NCI-H1436 treated with DMSO at 0.1 percent for 48 hours (cell line): Measurements from ENCODE around the gene COPS2.

Source experiments
- DNase-seq: peaks from one replicate; lab custom pipeline; 2025; lab: John Stamatoyannopoulos, UW

COPS2 gene

GRCh38 chr15:49155834-49156627 lies 632 bp upstream of the COPS2 start:
- no peak for DNase-seq

- DNase-seq, result no peak
Observed at GRCh38 chr15:49154799-49155109, 645 bp downstream of the COPS2 start.

- DNase-seq, result no peak
Observed at GRCh38 chr15:49154359-49154758, 1.0 kb downstream of the COPS2 start.

- no peak for DNase-seq
Observed at GRCh38 chr15:49152552-49153312, 2.7 kb downstream of the COPS2 start.

GRCh38 chr15:49151831-49152230 lies 3.6 kb downstream of the COPS2 start:
- no peak for DNase-seq

- no peak for DNase-seq
Observed at GRCh38 chr15:49148727-49149126, 6.7 kb downstream of the COPS2 start.

- no peak for DNase-seq
Observed at GRCh38 chr15:49148298-49148697, 7.1 kb downstream of the COPS2 start.

GRCh38 chr15:49145651-49146609 lies 9.5 kb downstream of the COPS2 start:
- no peak for DNase-seq

- no peak for DNase-seq
Observed at GRCh38 chr15:49137861-49138260, 17.5 kb downstream of the COPS2 start.

GRCh38 chr15:49135911-49136310 lies 19.5 kb downstream of the COPS2 start:
- DNase-seq, result no peak

- no peak for DNase-seq
Observed at GRCh38 chr15:49135342-49135857, 20.0 kb downstream of the COPS2 start.

GRCh38 chr15:49134683-49135341 lies 20.6 kb downstream of the COPS2 start:
- no peak for DNase-seq

- DNase-seq, result no peak
Observed at GRCh38 chr15:49131403-49131802, 24.0 kb downstream of the COPS2 start.

- no peak for DNase-seq
Observed at GRCh38 chr15:49124371-49124770, 31.0 kb downstream of the COPS2 start.

GRCh38 chr15:49122541-49123062 lies 32.8 kb downstream of the COPS2 start:
- no peak for DNase-seq

- no peak for DNase-seq
Observed at GRCh38 chr15:49121901-49122300, 33.5 kb downstream of the COPS2 start.

- no peak for DNase-seq
Observed at GRCh38 chr15:49120832-49121231, 34.6 kb downstream of the COPS2 start.

- no peak for DNase-seq
Observed at GRCh38 chr15:49116108-49116857, 39.1 kb downstream of the COPS2 start.

GRCh38 chr15:49115062-49115461 lies 40.3 kb downstream of the COPS2 start:
- no peak for DNase-seq

GRCh38 chr15:49110158-49110944 lies 45.0 kb downstream of the COPS2 start:
- DNase-seq, result no peak
